Ishikawa (cell line): ENCODE results near the gene NFS1.

Experiments used
- CEBPB ChIP-seq: IDR thresholded peaks from 2 replicates; pipeline ENCODE4 v1.6.1; 2012
- CREB1 ChIP-seq: IDR thresholded peaks from 2 replicates; pipeline ENCODE4 v1.6.1; 2012; ENCODE audit warnings: low read depth
- EGR1 ChIP-seq: IDR thresholded peaks from 2 replicates; pipeline ENCODE4 v1.6.1; 2012
- EP300 ChIP-seq: IDR thresholded peaks from 2 replicates; pipeline ENCODE4 v1.6.1; 2012; ENCODE audit warnings: borderline replicate concordance
- FOXM1 ChIP-seq: IDR thresholded peaks from 2 replicates; pipeline ENCODE4 v1.6.1; 2012; ENCODE audit warnings: low read depth, borderline replicate concordance
- MAX ChIP-seq: IDR thresholded peaks from 2 replicates; pipeline ENCODE4 v1.6.1; 2012
- NFIC ChIP-seq: IDR thresholded peaks from 2 replicates; pipeline ENCODE4 v1.6.1; 2012
- RAD21 ChIP-seq: IDR thresholded peaks from 2 replicates; pipeline ENCODE4 v1.6.1; 2012; ENCODE audit warnings: low read depth
- TAF1 ChIP-seq: IDR thresholded peaks from 2 replicates; pipeline ENCODE4 v1.6.1; 2012; ENCODE audit warnings: low read depth, mild to moderate bottlenecking
- TCF12 ChIP-seq: IDR thresholded peaks from 2 replicates; pipeline ENCODE4 v1.6.1; 2012; ENCODE audit warnings: low read depth
- TEAD4 ChIP-seq: IDR thresholded peaks from 2 replicates; pipeline ENCODE4 v1.6.1; 2012
- YY1 ChIP-seq: IDR thresholded peaks from 2 replicates; pipeline ENCODE4 v1.6.1; 2012; ENCODE audit warnings: low read depth
- ZBTB7A ChIP-seq: IDR thresholded peaks from 2 replicates; pipeline ENCODE4 v1.6.1; 2012; ENCODE audit warnings: low read depth
- TF ChIP-seq, protein P1 (sequence below): IDR thresholded peaks from 2 replicates; pipeline ENCODE4 v1.6.1; 2012
- TF ChIP-seq, protein P2 (sequence below): IDR thresholded peaks from 2 replicates; pipeline ENCODE4 v1.6.1; 2012; ENCODE audit warnings: low read depth, mild to moderate bottlenecking

NFS1 gene

DNA sequence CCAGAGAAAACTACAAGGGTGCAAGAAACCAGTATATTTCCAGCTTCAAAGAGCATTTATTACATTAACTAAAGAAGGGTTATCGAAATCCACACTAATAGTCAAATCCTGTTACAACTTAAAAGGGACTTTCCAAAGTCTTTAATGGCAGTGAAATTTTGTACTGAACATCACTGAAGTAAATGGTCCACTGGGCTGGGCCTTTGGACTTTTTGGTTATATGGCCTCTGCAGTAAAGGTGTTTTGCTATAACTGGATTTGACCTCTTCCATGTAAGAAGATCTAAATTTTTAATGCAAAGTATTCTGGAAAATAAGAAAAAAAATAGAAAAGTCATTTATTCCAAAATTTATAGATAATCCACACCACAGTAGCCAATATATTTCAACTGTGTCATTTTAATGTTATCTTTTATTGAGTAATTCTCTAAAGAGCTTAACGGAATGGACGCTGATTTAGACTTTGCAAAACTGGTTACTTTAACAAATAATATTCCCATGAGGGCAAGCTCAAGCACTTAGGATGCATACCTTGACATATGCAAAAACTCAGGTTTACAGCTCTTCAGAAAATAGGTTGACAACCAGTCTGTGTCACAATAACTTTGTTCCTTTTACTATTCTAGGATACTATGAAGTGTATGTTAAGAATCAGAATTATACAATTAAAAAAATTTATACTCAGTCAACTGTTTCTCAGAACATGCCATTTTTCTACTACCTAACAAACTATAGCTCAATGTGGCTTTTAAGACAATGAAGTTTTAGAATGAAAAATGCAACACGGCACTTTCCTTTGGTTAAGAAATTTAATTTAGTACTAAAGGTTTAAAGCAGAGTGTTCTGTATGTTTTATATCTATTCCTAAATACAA, 35.9 kb upstream of the NFS1 start:
- TF ChIP-seq FOXM1 (no peak), EGR1 (no peak)

DNA sequence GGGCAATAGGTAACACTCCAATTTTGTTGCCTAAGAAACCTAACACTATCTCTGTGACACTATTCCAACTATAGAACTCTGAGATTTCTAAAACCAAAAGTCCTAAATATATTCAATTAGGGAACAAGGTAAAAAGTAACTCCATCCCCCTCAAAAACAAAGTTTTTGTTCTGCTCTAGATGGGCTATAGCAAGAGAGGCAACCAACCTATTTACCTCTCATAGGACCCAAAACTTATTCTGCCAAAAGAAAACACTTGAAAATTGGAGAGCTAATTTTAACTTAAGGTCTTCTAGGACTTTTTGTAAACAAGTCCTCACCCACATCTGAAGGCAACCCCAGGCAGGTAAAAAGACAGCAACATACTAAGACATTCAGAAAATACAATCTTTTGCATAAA, 35.2 kb upstream of the NFS1 start:
- TF ChIP-seq CREB1 = no peak
- no peak for TF ChIP-seq MAX
- TF ChIP-seq NFIC = no peak
- no peak for TF ChIP-seq TAF1
- TF ChIP-seq, protein P1, sequence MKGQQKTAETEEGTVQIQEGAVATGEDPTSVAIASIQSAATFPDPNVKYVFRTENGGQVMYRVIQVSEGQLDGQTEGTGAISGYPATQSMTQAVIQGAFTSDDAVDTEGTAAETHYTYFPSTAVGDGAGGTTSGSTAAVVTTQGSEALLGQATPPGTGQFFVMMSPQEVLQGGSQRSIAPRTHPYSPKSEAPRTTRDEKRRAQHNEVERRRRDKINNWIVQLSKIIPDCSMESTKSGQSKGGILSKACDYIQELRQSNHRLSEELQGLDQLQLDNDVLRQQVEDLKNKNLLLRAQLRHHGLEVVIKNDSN = no peak
- no peak for TF ChIP-seq ZBTB7A
- no peak for TF ChIP-seq CEBPB
- TF ChIP-seq, protein P2, sequence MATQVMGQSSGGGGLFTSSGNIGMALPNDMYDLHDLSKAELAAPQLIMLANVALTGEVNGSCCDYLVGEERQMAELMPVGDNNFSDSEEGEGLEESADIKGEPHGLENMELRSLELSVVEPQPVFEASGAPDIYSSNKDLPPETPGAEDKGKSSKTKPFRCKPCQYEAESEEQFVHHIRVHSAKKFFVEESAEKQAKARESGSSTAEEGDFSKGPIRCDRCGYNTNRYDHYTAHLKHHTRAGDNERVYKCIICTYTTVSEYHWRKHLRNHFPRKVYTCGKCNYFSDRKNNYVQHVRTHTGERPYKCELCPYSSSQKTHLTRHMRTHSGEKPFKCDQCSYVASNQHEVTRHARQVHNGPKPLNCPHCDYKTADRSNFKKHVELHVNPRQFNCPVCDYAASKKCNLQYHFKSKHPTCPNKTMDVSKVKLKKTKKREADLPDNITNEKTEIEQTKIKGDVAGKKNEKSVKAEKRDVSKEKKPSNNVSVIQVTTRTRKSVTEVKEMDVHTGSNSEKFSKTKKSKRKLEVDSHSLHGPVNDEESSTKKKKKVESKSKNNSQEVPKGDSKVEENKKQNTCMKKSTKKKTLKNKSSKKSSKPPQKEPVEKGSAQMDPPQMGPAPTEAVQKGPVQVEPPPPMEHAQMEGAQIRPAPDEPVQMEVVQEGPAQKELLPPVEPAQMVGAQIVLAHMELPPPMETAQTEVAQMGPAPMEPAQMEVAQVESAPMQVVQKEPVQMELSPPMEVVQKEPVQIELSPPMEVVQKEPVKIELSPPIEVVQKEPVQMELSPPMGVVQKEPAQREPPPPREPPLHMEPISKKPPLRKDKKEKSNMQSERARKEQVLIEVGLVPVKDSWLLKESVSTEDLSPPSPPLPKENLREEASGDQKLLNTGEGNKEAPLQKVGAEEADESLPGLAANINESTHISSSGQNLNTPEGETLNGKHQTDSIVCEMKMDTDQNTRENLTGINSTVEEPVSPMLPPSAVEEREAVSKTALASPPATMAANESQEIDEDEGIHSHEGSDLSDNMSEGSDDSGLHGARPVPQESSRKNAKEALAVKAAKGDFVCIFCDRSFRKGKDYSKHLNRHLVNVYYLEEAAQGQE = no peak
- no peak for TF ChIP-seq FOXM1
- no peak for TF ChIP-seq RAD21
- TF ChIP-seq YY1 = no peak

DNA sequence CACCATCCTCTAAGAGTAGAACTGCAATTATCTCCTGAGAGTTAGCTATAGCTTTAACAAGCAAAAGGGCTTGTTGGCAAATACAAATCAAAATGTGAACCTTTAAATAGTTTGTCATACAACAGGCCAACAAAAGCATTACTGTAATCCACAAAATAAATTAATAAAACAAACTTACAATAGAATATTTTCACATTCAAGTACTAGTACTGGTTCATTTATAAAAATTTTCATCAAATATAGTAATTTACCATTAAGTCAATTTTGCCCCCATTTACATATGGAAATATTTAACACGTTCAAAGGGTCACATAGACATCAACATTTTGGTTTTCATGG, 33.5 kb upstream of the NFS1 start:
- TF ChIP-seq, protein P1 = no peak
- TF ChIP-seq, protein P2 = no peak
- TF ChIP-seq TAF1 (no peak), YY1 (no peak)

GRCh38 chr20:35731862-35732643, 32.9 kb upstream of the NFS1 start:
- TF ChIP-seq ZBTB7A = no peak
- no peak for TF ChIP-seq YY1
- TF ChIP-seq, protein P1 = no peak
- TF ChIP-seq, protein P2 = no peak
- no peak for TF ChIP-seq NFIC
- TF ChIP-seq MAX = no peak
- no peak for TF ChIP-seq CREB1
- TF ChIP-seq EGR1 = no peak
- TF ChIP-seq TCF12 = no peak

- TF ChIP-seq, protein P1 = no peak
- no peak for TF ChIP-seq NFIC
- no peak for TF ChIP-seq CREB1
- no peak for TF ChIP-seq YY1
- no peak for TF ChIP-seq RAD21
- TF ChIP-seq TCF12 = no peak
- no peak for TF ChIP-seq TEAD4
- TF ChIP-seq ZBTB7A = no peak
- no peak for TF ChIP-seq TAF1
- TF ChIP-seq FOXM1 = no peak
- TF ChIP-seq EGR1 = no peak
- TF ChIP-seq, protein P2 = no peak
- TF ChIP-seq MAX = no peak
- no peak for TF ChIP-seq EP300
- no peak for TF ChIP-seq CEBPB
Measured at GRCh38 chr20:35731469-35731788, 32.3 kb upstream of the NFS1 start.
